ENCODE results near the gene SHC1.
"Not testable (repeated sequence)": the region's sequence is repeated elsewhere in the genome, so short reads cannot be mapped to it uniquely, and the experiment has no call there.

Gene SHC1

GRCh38 chr1:154995301-154995983 is 24.9 kb upstream of the SHC1 start:
- peak; percentile 13 for DNase-seq

GRCh38 chr1:154994591-154994990 is 24.0 kb upstream of the SHC1 start:
- no peak for DNase-seq

GRCh38 chr1:154994269-154994587 is 23.7 kb upstream of the SHC1 start:
- DNase-seq = no peak

GRCh38 chr1:154993572-154994268 is 23.2 kb upstream of the SHC1 start, which contains the start of gene LENEP:
Gene LENEP, plus strand, starts transcription at chr1:154993586. Its CDS starts 22 bp downstream, at chr1:154993608.
- no peak for DNase-seq

GRCh38 chr1:154992721-154993571 is 22.4 kb upstream of the SHC1 start:
- DNase-seq = no peak

GRCh38 chr1:154990276-154990675 is 19.7 kb upstream of the SHC1 start:
- no peak for DNase-seq

GRCh38 chr1:154989195-154989860 is 18.8 kb upstream of the SHC1 start:
- no peak for DNase-seq

GRCh38 chr1:154988058-154988954 is 17.8 kb upstream of the SHC1 start:
- DNase-seq = no peak

- DNase-seq = no peak
Observed at GRCh38 chr1:154987326-154987725, 16.8 kb upstream of the SHC1 start.

GRCh38 chr1:154986736-154987135 is 16.2 kb upstream of the SHC1 start:
- not testable (repeated sequence) for DNase-seq

- DNase-seq = no peak
Observed at GRCh38 chr1:154983776-154984466, 13.4 kb upstream of the SHC1 start.

GRCh38 chr1:154982897-154983648 is 12.5 kb upstream of the SHC1 start, which contains the start of gene FLAD1:
Gene FLAD1, plus strand, starts transcription at chr1:154983344. Its CDS starts 351 bp downstream, at chr1:154983695.
- peak; percentile 94 for DNase-seq

GRCh38 chr1:154982341-154982740 is 11.8 kb upstream of the SHC1 start:
- no peak for DNase-seq

- no peak for DNase-seq
Observed at GRCh38 chr1:154978360-154978759, 7.8 kb upstream of the SHC1 start.

- DNase-seq = not testable (repeated sequence)
Observed at GRCh38 chr1:154977762-154978161, 7.2 kb upstream of the SHC1 start.

GRCh38 chr1:154975409-154976059 is 5.0 kb upstream of the SHC1 start:
- no peak for DNase-seq

- peak; percentile 93 for DNase-seq
Observed at GRCh38 chr1:154974808-154975408, 4.4 kb upstream of the SHC1 start.

GRCh38 chr1:154974102-154974807 is 3.7 kb upstream of the SHC1 start, which contains the start of gene CKS1B:
Gene CKS1B, plus strand, starts transcription at chr1:154974681. Its CDS starts 65 bp downstream, at chr1:154974746.
- DNase-seq = peak; percentile 96

Measured in T1000 (cell line).